ENCODE measurements around the gene ZNF582.
A peak's percentile ranks its signal among the peaks of the same experiment; 100 is the strongest.
"Not testable (repeated sequence)": the region's sequence is repeated elsewhere in the genome, so short reads cannot be mapped to it uniquely, and the experiment has no call there.

The ZNF582 gene

DNA sequence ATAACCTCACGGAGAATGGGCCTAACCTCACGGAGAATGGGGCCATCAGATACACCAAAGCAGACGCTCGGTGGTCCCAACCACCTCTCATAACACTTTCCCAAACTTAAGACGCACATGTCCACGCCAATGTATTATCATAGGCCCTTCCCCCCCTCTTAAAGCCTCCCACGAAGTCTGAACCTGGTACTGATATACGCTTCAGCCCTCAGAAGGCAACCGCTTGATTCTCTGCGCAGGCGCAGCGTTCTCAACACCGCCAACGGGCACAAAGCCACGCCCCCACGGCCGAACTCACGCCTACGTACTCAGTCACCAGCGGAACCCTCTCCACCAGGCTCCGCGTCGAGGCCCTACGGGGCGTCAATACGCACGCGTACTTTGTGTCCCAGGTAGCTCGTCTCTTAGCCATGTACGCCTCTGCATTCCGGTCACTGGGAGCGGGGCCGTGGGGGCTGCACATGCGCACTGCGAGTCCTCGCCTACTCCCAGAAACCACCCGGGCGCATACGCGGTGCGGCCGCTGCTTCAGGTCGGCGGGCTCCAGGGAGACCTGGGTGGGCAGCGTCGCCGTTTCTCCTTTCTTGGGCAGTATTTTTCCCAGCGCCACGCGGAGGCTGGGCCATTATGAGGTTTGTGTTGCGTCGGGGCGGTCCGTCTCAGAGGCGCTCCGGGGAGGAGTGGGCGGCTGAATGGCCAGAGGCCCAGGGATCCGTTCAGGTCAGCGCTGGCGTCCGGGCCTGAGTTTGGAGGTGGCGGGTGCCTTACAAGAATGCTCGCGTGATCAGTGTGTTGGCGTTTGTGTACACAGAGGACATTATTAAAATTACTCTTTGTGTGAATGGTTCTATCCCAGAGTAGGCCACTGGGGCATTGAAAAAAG lies 25.3 kb downstream of the ZNF582 start:
- intact Hi-C loops (cut with DNase I) = loop anchor here (2.0 kb wide), 1 partner anchor 53 kb away; the partner anchor contains the start of gene ZSCAN5A
- DNase-seq = peak; percentile 80 to 96 (median 89)

DNA sequence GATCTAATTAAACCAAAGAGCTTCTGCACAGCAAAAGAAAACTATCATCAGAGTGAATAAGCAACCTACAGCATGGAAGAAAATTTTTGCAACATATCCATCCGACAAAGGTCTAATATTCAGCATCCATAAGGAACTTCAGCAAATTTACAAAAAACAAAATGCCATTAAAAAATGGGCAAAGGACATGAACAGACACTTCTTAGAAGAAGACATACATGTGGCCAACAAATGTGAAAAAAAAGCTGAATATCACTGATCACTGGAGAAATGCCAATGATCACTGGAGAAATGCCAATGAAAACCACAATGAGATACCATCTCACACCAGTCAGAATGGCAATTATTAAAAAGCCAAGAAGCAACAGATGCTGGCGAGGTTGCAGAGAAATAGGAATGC lies 32.5 kb downstream of the ZNF582 start:
- DNase-seq = no peak
- intact Hi-C loops (cut with DNase I) = no loop called here

DNA sequence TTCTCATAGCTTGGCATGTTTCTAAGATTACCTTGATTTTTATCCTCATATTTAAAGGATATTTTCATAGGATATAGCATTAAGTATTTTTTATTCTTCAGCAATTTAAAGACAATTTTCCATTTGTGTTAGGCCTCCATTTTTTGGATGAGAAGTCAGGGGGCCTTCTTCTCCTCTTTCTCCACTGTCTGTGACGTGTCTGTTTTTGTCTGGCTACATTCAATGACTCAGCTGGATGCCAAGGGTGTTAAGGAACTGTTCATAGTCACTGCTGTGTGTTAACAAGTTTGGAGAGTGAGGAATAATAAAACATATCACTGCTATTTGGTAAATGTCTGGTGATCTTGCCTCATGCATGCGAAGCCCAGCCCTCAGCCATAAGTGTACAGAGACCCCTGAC lies 36.4 kb downstream of the ZNF582 start:
- no peak for DNase-seq
- intact Hi-C loops (cut with DNase I) = no loop called here

DNA sequence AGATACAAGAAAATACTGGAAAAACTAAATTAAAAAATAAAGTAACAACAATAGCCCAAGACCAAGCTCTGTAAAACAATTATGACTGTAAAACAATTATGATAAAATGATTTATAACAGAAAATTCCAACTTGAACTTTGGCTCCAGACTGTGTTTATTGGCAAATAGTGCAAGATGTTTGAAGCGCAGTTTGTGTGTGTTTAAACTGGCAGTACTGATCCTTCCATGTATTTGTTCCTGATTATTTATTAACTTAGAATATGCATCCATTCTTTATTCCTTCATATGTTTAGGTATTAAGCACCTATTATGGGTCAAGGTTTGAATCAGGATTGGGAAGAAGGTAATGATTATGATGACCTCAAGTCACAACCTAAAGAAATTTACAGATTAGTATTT lies 37.8 kb downstream of the ZNF582 start:
- DNase-seq = no peak
- intact Hi-C loops (cut with DNase I) = no loop called here

DNA sequence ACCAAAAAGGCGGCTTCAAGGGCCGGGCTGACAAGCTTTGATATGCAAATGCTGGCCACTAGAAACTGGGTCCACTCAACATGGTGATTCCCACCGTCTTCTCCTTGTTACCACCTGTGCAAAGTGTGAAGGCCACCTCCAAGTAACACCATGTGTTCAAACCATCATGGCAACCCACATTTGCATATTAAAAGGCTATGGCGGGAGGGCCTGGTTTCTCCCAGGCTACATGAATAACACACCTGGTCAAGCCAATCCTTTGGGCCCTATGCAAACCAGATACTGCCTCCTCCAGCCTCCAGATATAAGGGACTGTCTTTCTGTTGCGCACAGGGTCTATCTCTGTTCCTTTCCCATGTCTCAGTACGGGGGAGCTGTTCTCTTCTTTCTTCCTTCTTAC lies 42.1 kb downstream of the ZNF582 start:
- DNase-seq = no peak
- intact Hi-C loops (cut with DNase I) = no loop called here

DNA sequence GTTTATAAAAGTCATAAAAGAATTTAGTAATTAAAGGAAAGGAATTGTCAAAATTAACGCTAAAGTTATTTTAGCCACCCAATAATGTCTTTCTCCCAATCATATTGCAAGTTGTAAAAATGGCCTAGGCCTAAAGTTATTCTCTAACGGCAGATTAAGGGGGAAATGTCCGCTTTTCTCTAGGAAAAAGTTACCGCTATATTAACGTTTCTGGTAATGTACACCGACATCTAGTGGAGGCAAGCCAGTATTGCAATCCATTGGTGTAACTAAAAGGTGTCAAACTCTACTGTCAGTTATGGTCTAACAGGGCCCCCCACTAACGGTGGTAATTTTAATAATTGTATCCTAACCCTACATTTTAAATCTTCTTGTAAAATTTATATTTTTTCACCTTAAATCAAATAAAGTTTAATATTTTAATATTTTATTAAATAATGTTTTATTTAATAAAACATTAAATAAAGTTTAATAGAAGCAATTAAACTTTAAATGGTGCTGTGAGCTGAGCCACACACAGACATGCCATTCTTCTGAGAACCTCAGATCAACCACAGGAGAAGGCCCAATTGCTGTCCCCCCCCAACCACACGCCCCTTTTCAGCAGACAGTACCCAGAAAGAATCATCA lies 42.8 kb downstream of the ZNF582 start:
- intact Hi-C loops (cut with DNase I) = no loop called here
- peak in 14 of 42 donors; percentile 6 to 76 (median 26) for DNase-seq

DNA sequence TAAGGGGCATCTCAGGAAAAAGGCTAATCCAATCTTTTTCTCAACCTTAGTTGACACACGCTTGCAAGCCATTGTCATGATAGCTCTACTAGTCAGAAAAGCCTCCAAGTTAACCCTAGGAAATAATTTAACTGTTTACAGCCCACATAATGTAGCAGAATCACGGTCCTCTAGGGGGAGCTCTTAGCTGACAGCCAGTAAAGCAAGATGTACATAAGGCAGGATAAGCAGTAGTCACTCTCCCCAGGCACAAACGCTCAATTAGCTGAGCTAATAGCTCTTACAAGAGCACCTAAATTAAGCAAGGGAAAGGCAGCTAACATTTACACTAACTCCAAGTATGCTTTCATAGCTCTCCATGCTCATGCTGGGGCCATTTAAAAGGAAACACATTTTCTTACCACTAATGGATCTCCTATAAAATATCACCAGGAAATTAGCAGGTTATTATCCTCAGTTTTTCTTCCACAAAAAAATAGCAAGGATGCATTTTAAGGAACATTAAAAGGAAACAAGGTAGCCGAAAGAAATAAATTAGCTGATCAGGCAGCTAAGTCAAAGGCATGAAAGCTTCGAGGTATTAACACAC lies 45.0 kb downstream of the ZNF582 start:
- no peak for DNase-seq
- intact Hi-C loops (cut with DNase I) = no loop called here

DNA sequence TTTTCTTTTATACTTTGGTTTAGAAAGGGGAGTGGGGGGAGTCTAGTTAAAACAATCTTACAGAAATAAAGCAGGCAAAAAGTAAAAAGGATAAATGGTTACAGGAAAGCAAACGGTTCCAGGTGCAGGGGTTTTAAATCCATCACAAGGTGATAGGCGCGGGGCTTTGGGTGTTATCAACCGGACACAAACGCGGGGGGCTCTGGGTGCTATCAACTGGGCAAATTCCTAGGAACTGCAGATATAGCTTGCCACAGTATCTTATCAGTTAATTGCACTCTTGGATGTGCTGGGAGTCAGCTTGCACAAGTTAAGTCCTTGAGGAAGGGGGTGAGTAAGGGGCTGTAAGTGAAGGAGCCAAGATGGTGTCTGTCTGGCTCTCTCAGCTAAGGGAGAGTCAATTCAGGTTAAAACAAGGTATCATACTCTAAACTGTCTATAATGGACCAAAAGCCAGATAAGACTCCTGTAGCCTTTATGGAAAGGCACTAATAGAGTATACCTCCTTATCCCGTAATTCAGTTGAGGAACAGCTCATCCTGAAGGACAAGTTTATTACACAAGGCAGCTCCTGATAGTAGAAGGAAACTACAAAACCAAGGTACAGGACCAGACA lies 46.1 kb downstream of the ZNF582 start:
- intact Hi-C loops (cut with DNase I) = no loop called here
- no peak for DNase-seq

DNA sequence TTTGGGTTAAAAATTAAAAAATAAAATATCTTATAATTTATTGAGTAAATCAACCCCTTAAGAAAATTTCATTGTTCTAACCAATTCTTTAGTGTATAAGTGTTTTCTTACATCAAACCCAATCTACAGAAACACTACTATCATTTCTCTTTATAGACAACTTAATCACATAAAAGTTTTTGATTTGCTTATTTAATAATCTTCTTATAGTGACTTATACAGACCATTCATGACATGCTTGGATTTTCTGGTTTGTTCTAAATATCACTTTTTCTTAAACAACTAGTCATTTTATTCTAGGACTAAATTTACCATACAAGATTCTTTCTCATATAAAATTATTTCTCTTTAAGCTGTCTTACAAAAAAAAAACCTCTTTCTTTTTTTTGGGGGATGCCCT lies 51.4 kb downstream of the ZNF582 start:
- intact Hi-C loops (cut with DNase I) = no loop called here
- DNase-seq = no peak

DNA sequence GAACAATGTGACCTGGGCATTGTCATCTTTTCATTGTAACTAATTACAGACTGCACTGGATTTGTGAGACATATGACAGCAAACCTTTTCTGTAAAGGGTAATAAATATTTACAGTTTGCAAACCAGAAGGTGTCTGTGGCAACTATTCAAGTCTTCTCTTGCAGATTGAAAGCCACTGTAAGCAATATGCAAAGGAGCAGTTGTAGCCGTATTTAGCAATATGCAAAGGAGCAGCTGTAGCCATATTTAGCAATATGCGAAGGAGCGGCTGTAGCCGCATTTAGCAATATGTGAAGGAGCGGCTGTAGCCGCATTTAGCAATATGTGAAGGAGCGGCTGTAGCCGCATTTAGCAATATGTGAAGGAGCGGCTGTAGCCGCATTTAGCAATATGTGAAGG lies 54.3 kb downstream of the ZNF582 start:
- intact Hi-C loops (cut with DNase I); DNase-seq: not testable (repeated sequence)

DNA sequence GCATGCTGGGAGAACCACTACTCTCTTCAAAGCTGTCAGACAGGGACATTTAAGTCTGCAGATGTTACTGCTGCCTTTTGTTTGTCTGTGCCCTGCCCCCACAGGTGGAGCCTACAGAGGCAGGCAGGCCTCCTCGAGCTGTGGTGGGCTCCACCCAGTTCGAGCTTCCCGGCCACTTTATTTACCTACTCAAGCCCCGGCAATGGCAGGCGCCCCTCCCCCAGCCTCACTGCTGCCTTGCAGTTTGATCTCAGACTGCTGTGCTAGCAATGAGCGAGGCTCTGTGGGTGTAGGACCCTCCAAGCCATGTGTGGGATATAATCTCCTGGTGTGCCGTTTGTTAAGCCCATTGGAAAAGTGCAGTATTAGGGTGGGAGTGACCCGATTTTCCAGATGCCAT lies 56.3 kb downstream of the ZNF582 start:
- intact Hi-C loops (cut with DNase I); DNase-seq: not testable (repeated sequence)

DNA sequence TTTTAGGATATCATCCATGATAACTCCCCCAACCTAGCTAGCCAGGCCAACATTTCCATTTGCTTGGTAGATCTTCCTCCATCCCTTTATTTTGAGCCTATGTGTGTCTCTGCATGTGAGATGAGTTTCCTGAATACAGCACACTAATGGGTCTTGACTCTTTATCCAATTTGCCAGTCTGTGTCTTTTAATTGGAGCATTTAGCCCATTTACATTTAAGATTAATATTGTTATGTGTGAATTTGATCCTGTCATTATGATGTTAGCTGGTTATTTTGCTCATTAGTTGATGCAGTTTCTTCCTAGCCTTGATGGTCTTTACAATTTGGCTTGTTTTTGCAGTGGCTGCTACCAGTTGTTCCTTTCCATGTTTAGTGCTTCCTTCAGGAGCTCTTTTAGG lies 58.0 kb downstream of the ZNF582 start:
- DNase-seq; intact Hi-C loops (cut with DNase I): not testable (repeated sequence)

DNA sequence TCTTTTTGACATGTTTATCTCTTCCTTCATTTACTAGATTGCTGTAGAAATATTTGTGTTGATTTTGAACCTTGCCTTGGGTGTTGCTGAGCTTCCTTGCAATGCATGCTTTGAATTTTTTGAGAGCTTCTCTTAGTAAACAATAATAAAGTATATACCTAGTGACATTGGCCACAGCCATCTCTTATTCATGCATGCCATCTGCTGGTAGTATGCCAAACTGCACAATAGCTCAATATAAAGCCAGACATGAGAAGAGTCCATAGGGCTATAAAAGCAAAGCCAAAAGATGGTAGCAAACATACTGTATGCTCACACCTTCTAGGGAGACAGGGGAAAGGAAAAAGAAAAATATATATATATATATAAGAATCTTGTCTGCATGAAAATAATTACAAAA lies 59.8 kb downstream of the ZNF582 start:
- intact Hi-C loops (cut with DNase I) = no loop called here
- DNase-seq = peak in 3 of 42 donors; percentile 18 to 55 (median 48)

Measured in head of caudate nucleus (tissue), 42 donors.